Liver (tissue), 3 donors: ENCODE data around the gene AVPR1B.

Experiments used
- GABPA ChIP-seq, 2 donors: IDR thresholded peaks in 1 of 2; conservative IDR thresholded peaks in 1 of 2; 2 replicates each; pipeline ENCODE4 v1.6.1; 2016; ENCODE audit warnings: antibody characterized with exemption in 2 of 2, mild to moderate bottlenecking in 1 of 2, moderate library complexity in 1 of 2
- RAD21 ChIP-seq, 2 donors: IDR thresholded peaks; 2 replicates each; pipeline ENCODE4 v1.6.1; 2016; ENCODE audit warnings: antibody characterized with exemption in 2 of 2, mild to moderate bottlenecking in 2 of 2
- RXRA ChIP-seq, 2 donors: IDR thresholded peaks; 2 replicates each; pipeline ENCODE4 v1.6.1; 2017 to 2018; ENCODE audit warnings: antibody characterized with exemption in 2 of 2, mild to moderate bottlenecking in 1 of 2
- SP1 ChIP-seq: IDR thresholded peaks from 2 replicates; pipeline ENCODE4 v1.6.1; 2018; ENCODE audit warnings: antibody characterized with exemption, mild to moderate bottlenecking
- TAF1 ChIP-seq: conservative IDR thresholded peaks from 2 replicates; pipeline ENCODE4 v1.6.1; 2016; ENCODE audit warnings: antibody characterized with exemption, mild to moderate bottlenecking
- TF ChIP-seq, protein P1 (sequence below): fragments of 150-350 bp; IDR thresholded peaks from 2 replicates; pipeline ENCODE4 v1.5.1; 2017; ENCODE audit warnings: improper control_type of control experiment, low read depth, low read length; ENCODE audit not compliant: missing input control
- TF ChIP-seq, protein P2 (sequence below): IDR thresholded peaks from 2 replicates; pipeline ENCODE4 v1.6.1; 2016; ENCODE audit warnings: antibody characterized with exemption
- TF ChIP-seq, protein P3 (sequence below): IDR thresholded peaks from 2 replicates; pipeline ENCODE4 v1.6.1; 2016; ENCODE audit warnings: antibody characterized with exemption, mild to moderate bottlenecking
- TF ChIP-seq, protein P4 (sequence below): IDR thresholded peaks from 2 replicates; pipeline ENCODE4 v1.6.1; 2016; ENCODE audit warnings: antibody characterized with exemption
- TF ChIP-seq, protein P5 (sequence below): IDR thresholded peaks from 2 replicates; pipeline ENCODE4 v1.6.1; 2016; ENCODE audit warnings: antibody characterized with exemption
- donor health status: healthy.
- donor health status: healthy.

DNA sequence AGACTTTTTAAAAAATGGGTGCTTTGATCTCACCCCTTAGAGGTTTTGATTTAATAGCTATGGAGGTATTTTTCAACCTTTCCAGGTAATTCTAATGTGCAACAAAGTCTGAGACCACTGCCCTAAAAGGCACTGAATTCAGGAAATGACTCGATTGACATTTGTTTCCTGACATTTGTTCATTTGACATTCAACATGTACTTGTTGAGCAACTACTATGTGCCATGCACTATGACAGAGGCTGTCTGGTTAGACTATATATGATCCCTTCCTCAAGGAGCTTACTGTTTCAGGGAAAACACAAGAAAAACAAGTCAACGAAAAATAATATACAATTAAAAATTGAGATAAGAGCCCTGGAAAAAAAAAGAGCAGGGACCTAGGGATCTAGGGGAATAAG, 25.6 kb upstream of the AVPR1B start:
- no peak for TF ChIP-seq RAD21 (IDR thresholded peaks at IDR 0.05)
- TF ChIP-seq, protein P1, sequence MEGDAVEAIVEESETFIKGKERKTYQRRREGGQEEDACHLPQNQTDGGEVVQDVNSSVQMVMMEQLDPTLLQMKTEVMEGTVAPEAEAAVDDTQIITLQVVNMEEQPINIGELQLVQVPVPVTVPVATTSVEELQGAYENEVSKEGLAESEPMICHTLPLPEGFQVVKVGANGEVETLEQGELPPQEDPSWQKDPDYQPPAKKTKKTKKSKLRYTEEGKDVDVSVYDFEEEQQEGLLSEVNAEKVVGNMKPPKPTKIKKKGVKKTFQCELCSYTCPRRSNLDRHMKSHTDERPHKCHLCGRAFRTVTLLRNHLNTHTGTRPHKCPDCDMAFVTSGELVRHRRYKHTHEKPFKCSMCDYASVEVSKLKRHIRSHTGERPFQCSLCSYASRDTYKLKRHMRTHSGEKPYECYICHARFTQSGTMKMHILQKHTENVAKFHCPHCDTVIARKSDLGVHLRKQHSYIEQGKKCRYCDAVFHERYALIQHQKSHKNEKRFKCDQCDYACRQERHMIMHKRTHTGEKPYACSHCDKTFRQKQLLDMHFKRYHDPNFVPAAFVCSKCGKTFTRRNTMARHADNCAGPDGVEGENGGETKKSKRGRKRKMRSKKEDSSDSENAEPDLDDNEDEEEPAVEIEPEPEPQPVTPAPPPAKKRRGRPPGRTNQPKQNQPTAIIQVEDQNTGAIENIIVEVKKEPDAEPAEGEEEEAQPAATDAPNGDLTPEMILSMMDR = no peak
- no peak for TF ChIP-seq RXRA (IDR thresholded peaks at IDR 0.05)
- TF ChIP-seq, protein P2, sequence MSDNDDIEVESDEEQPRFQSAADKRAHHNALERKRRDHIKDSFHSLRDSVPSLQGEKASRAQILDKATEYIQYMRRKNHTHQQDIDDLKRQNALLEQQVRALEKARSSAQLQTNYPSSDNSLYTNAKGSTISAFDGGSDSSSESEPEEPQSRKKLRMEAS = no peak
- no peak for TF ChIP-seq SP1
- TF ChIP-seq, protein P3, sequence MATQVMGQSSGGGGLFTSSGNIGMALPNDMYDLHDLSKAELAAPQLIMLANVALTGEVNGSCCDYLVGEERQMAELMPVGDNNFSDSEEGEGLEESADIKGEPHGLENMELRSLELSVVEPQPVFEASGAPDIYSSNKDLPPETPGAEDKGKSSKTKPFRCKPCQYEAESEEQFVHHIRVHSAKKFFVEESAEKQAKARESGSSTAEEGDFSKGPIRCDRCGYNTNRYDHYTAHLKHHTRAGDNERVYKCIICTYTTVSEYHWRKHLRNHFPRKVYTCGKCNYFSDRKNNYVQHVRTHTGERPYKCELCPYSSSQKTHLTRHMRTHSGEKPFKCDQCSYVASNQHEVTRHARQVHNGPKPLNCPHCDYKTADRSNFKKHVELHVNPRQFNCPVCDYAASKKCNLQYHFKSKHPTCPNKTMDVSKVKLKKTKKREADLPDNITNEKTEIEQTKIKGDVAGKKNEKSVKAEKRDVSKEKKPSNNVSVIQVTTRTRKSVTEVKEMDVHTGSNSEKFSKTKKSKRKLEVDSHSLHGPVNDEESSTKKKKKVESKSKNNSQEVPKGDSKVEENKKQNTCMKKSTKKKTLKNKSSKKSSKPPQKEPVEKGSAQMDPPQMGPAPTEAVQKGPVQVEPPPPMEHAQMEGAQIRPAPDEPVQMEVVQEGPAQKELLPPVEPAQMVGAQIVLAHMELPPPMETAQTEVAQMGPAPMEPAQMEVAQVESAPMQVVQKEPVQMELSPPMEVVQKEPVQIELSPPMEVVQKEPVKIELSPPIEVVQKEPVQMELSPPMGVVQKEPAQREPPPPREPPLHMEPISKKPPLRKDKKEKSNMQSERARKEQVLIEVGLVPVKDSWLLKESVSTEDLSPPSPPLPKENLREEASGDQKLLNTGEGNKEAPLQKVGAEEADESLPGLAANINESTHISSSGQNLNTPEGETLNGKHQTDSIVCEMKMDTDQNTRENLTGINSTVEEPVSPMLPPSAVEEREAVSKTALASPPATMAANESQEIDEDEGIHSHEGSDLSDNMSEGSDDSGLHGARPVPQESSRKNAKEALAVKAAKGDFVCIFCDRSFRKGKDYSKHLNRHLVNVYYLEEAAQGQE = no peak
- TF ChIP-seq, protein P4, sequence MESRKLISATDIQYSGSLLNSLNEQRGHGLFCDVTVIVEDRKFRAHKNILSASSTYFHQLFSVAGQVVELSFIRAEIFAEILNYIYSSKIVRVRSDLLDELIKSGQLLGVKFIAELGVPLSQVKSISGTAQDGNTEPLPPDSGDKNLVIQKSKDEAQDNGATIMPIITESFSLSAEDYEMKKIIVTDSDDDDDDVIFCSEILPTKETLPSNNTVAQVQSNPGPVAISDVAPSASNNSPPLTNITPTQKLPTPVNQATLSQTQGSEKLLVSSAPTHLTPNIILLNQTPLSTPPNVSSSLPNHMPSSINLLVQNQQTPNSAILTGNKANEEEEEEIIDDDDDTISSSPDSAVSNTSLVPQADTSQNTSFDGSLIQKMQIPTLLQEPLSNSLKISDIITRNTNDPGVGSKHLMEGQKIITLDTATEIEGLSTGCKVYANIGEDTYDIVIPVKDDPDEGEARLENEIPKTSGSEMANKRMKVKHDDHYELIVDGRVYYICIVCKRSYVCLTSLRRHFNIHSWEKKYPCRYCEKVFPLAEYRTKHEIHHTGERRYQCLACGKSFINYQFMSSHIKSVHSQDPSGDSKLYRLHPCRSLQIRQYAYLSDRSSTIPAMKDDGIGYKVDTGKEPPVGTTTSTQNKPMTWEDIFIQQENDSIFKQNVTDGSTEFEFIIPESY = no peak
- TF ChIP-seq TAF1 = no peak
- TF ChIP-seq GABPA (IDR thresholded peaks at IDR 0.05 in 1 of 2, conservative IDR thresholded peaks at IDR 0.05 in 1 of 2) = no peak
- TF ChIP-seq, protein P5, sequence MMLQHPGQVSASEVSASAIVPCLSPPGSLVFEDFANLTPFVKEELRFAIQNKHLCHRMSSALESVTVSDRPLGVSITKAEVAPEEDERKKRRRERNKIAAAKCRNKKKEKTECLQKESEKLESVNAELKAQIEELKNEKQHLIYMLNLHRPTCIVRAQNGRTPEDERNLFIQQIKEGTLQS = no peak
